C4-2B (cell line): ENCODE results near the gene MKLN1.

Experiments
- H3K27ac ChIP-seq: fragments of 450-650 bp; 2 replicates; pipeline ENCODE4 v1.5.1; 2017
- CTCF ChIP-seq: fragments of 450-650 bp; conservative IDR thresholded peaks from 2 replicates; pipeline ENCODE4 v1.5.1; 2017; ENCODE audit warnings: mild to moderate bottlenecking
- ZFX ChIP-seq: fragments of 450-650 bp; IDR thresholded peaks from 2 replicates; pipeline ENCODE4 v1.6.1; 2017

MKLN1 gene

GRCh38 chr7:131493581-131493980 lies 165.9 kb downstream of the MKLN1 start:
- no peak overlapping the region for H3K27ac ChIP-seq
- TF ChIP-seq ZFX = no peak
- no peak for TF ChIP-seq CTCF

GRCh38 chr7:131494182-131494581 lies 166.5 kb downstream of the MKLN1 start:
- TF ChIP-seq CTCF (no peak), ZFX (no peak)
- H3K27ac ChIP-seq = no peak overlapping the region

- TF ChIP-seq ZFX (no peak), CTCF (no peak)
- no peak overlapping the region for H3K27ac ChIP-seq
Observed at GRCh38 chr7:131495669-131496498, 168.2 kb downstream of the MKLN1 start.

GRCh38 chr7:131497454-131497853 lies 169.8 kb downstream of the MKLN1 start:
- no peak overlapping the region for H3K27ac ChIP-seq
- no peak for TF ChIP-seq ZFX
- TF ChIP-seq CTCF = no peak

DNA sequence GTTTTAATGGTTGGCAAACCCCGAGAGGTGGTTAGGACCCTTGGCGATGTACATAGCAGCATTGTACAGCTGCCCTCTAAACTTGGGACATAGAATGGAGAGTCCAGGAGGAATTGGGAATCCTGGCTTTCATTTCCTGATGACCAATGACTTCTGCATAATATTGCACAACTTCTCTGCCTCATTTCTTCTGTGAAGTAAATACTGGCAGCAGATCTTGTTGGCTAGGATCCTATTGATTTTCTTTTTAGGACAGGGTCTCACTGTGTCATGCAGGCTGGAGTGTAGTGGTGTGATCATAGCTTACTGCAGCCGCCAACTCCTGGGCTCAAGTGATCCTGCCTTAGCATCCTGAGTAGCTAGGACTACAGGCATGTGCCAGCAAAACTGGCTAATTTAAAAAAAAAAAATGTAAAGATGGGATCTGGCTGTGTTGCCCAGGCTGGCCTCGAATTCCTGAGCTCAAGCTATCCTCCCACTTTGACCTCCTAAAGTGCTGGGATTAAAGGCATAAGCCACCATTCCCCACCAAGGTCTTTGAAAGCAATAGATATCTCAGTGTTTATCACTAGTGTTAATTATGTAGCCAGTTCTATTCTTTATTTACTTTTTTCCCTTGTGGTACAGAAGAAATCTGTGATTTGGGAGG lies 170.7 kb downstream of the MKLN1 start:
- H3K27ac ChIP-seq = no peak overlapping the region
- TF ChIP-seq CTCF (no peak), ZFX (no peak)

- TF ChIP-seq ZFX (no peak), CTCF (no peak)
- H3K27ac ChIP-seq = no peak overlapping the region
Observed at GRCh38 chr7:131499801-131500200, 172.1 kb downstream of the MKLN1 start.

DNA sequence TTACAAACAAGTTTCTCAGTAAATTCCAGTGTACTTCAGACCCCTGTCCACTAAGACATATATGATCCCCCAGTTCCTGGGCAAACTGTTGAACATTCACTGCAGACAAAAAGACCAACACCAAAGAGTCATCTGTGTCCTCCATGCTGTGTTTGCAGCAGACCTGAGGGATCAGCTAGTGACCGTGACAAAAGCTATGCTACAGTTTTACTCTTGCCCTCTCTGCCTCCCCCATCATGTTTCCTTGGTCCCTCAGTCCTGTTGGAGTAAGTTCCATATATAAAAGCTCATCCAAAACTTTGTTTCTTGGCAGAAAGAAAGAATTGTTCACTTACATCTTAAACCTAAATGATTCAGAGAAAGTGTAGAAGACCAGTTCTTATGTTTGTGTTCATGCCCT lies 172.7 kb downstream of the MKLN1 start:
- no peak overlapping the region for H3K27ac ChIP-seq
- TF ChIP-seq CTCF (no peak), ZFX (no peak)
